ENCODE measurements around the gene PLCB3. TPM values are rescaled to one million over a fixed set of nuclear protein-coding genes. Genes with fewer than 3 reads are reported as not detected.

Gene PLCB3
- total and polyA plus RNA-seq, 7 donors, result 10.6 to 52.8 (median 17.7) TPM

DNA sequence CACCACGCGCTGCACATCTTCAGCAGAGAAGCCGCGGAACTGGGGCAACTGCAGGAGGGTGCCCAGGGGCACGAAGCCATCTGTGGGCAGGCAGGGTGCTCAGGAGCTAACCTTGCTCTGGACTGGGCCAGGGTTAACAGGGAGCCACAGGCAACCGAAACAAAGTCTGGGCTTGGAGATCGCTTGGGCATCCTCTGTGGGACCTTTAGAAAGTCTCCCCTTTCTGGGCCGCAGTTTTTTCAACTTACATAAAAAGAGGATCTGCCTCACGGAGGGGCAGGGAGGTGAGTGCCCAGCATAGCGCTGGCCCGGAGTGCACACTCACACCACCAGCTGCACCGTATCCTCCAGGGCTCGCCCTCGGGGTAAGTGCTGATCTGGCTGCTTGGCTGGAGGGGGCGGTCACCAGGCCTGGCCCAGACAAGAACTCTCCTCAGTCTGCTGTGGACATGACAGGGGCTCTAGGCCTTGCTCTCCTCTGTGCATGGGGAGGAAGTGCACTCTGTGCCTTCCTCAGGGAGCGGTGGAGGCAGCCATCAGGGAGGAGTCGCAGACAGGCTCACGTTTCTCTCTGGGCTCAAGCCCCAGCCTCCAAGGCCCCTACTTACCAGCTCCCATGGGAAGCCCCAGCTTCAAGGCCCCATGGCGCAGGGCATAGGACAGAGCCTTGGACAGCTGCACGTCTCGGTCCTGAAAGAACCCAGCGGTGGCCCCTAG lies 26.3 kb upstream of the PLCB3 start:
- intact Hi-C loops (cut with DNase I), result loop anchor here (5.0 kb wide), 1 partner anchor 38 kb away; the partner anchor contains the start of gene STIP1

DNA sequence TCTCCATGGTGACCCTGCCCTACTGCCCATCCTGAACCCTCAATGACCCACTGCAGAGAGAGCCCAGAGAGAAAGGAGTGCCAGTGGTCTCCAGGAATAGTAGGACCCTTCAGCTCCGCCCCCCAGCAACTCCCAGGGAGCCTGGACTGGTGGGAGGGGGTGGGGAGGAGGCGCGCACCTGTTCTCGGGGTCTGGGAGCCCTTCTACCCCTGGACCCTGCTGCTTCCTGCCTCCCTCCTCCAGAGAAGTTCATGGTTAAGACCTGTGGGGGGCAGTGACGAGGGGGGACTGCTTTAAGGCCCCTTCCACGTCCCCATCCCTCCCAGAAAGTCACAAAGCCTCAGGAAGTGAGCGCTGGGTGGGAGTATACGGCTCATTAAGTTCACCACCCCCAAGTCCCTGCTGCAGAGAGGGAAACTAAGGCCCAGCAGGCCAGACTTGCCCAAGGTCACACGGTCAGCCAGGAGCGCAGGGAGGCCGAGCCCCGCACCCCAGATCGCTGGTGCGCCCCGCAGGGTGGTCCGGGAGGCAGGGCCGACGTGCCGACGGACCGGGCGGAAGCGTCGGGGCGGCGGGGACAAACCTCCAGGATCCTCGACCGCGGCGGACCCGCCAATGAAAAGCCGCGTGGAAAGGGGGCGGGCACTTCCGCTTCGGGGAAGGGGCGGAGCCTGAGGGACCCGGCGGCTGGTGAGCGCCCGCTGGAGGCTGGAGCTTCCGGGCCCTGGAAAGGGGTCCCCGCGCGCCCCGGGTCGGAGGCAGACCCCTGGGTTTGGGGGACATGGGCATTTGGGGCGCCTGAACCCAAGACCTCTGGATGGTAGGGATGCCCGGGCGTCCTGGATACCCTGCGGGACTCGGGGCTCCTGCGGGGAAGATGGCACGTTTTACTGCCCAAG lies 25.5 kb upstream of the PLCB3 start, which contains the start of the genes NUDT22 and TRPT1:
NUDT22 (plus strand) TSS at position 667 of the 899 bp plus-strand sequence. CDS start 379 bp downstream, outside the sequence.
TRPT1 (minus strand) TSS at position 579 of the 899 bp plus-strand sequence; CDS start at position 253, 326 bp downstream.
- H3K4me1 ChIP-seq, result peaks cover 0 to 53% (median 37%) of the 10 kb centered on the region in 4 donors
- peak within 1 kb of the TSS; percentile 89 to 94 (median 92) for H3K27ac ChIP-seq
- no peaks in the 10 kb centered on the region for H3K27me3 ChIP-seq
- H3K9me3 ChIP-seq, result no peaks in the 10 kb centered on the region
- H3K4me3 ChIP-seq, result peak within 1 kb of the TSS; percentile 71 to 89 (median 80)
- intact Hi-C loops (cut with DNase I), result loop anchor here (5.0 kb wide), 1 partner anchor 39 kb away; the partner anchor contains the start of gene STIP1
- TF ChIP-seq EP300 (IDR thresholded peaks at IDR 0.05) (no peak), POLR2AphosphoS5 (IDR thresholded peaks at IDR 0.05) (peak; percentile 88 to 96 (median 92)), POLR2A (IDR thresholded peaks at IDR 0.05) (peak; percentile 90 to 95)
- TF ChIP-seq, protein P1, sequence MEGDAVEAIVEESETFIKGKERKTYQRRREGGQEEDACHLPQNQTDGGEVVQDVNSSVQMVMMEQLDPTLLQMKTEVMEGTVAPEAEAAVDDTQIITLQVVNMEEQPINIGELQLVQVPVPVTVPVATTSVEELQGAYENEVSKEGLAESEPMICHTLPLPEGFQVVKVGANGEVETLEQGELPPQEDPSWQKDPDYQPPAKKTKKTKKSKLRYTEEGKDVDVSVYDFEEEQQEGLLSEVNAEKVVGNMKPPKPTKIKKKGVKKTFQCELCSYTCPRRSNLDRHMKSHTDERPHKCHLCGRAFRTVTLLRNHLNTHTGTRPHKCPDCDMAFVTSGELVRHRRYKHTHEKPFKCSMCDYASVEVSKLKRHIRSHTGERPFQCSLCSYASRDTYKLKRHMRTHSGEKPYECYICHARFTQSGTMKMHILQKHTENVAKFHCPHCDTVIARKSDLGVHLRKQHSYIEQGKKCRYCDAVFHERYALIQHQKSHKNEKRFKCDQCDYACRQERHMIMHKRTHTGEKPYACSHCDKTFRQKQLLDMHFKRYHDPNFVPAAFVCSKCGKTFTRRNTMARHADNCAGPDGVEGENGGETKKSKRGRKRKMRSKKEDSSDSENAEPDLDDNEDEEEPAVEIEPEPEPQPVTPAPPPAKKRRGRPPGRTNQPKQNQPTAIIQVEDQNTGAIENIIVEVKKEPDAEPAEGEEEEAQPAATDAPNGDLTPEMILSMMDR (IDR thresholded peaks at IDR 0.05), result peak in 1 of 4 experiments; percentile 18
- peaks cover 0 to 14% (median 0%) of the 10 kb centered on the region in 4 donors for H3K36me3 ChIP-seq
- 1% methylated on average over 54 of the region's 54 CpGs for WGBS, 2 donors
- DNase-seq, result peak; percentile 96

More for the DNA sequence above, 26.3 kb upstream of the PLCB3 start:
- Histone ChIP-seq H3K27ac (peak overlapping the region; percentile 89 to 94 (median 92)), H3K4me3 (peak overlapping the region; percentile 71 to 89 (median 80)), H3K4me1 (peaks cover 0 to 50% (median 36%) of the 10 kb centered on the region in 4 donors), H3K9me3 (no peaks in the 10 kb centered on the region), H3K27me3 (no peaks in the 10 kb centered on the region), H3K36me3 (peaks cover 0 to 21% (median 0%) of the 10 kb centered on the region in 4 donors)
- TF ChIP-seq POLR2A (IDR thresholded peaks at IDR 0.05), result no peak
- no peak for TF ChIP-seq EP300 (IDR thresholded peaks at IDR 0.05)
- TF ChIP-seq, protein P1 (IDR thresholded peaks at IDR 0.05), result no peak
- WGBS, 2 donors, result 59 to 65% methylated on average over 22 of the region's 22 CpGs
- DNase-seq, result peak; percentile 70

DNA sequence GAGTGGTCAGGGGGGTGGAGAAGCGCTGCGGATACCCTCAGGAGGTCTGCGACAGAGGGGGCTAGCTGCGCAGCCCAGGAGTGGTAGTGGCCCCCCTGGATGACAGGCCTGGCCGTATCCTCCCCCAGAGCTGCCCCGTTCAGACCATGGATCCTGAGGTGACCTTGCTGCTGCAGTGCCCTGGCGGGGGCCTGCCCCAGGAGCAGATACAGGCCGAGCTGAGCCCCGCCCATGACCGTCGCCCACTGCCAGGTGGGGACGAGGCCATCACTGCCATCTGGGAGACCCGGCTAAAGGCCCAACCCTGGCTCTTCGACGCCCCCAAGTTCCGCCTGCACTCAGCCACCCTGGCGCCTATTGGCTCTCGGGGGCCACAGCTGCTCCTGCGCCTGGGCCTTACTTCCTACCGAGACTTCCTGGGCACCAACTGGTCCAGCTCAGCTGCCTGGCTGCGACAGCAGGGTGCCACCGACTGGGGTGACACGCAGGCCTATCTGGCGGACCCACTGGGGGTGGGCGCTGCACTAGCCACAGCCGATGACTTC lies 24.8 kb upstream of the PLCB3 start:
- WGBS, 2 donors, result 1 to 5% methylated on average over 26 of the region's 26 CpGs
- DNase-seq, result peak; percentile 80
- Histone ChIP-seq H3K36me3 (peaks cover 0 to 7% (median 0%) of the 10 kb centered on the region in 4 donors), H3K4me1 (peaks cover 0 to 60% (median 45%) of the 10 kb centered on the region in 4 donors), H3K27me3 (no peaks in the 10 kb centered on the region), H3K27ac (peak overlapping the region; percentile 89 to 94 (median 92)), H3K9me3 (no peaks in the 10 kb centered on the region), H3K4me3 (peak overlapping the region; percentile 71 to 89 (median 80))
- intact Hi-C loops (cut with DNase I), result loop anchor here (5.0 kb wide), 1 partner anchor 39 kb away; the partner anchor contains the start of gene STIP1
- TF ChIP-seq EP300 (IDR thresholded peaks at IDR 0.05), result no peak
- no peak for TF ChIP-seq POLR2AphosphoS5 (IDR thresholded peaks at IDR 0.05)
- TF ChIP-seq, protein P1 (IDR thresholded peaks at IDR 0.05), result no peak
- no peak for TF ChIP-seq POLR2A (IDR thresholded peaks at IDR 0.05)

DNA sequence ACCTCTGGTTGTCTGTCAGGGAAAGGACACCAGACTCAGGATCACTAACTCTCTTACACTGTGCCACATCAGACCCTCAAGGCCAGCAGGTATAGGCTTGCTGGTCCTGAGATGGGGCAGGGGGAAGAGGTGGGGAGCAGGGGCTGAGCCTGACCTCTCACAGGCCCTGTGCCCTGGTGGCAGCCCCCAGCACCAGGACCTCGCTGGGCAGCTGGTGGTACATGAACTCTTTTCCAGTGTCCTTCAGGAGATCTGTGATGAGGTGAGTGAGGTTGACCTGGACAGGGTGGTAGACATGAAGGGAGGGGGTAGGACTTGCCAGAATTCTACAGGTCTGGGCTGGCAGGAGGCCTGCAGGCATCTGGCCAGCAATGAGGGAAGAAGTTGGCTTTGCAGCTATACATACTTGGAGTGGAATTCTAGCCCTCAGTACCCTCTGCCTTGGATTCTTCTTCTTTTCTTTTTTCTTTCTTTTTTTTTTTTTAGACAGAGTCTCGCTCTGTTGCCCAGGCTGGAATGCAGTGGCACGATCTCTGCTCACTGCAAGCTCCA lies 23.8 kb upstream of the PLCB3 start:
- Histone ChIP-seq H3K9me3 (no peaks in the 10 kb centered on the region), H3K4me1 (peaks cover 0 to 60% (median 49%) of the 10 kb centered on the region in 4 donors), H3K36me3 (peaks cover 0 to 7% (median 0%) of the 10 kb centered on the region in 4 donors), H3K4me3 (peak overlapping the region in 2 of 4 donors; percentile 71 to 89), H3K27me3 (no peaks in the 10 kb centered on the region), H3K27ac (peak overlapping the region; percentile 89 to 94 (median 92))
- WGBS, 2 donors, result 74 to 83% methylated on average over 3 of the region's 3 CpGs
- peak; percentile 64 for DNase-seq
- intact Hi-C loops (cut with DNase I), result loop anchor here (5.0 kb wide), 1 partner anchor 40 kb away; the partner anchor contains the start of gene STIP1
- TF ChIP-seq, protein P1 (IDR thresholded peaks at IDR 0.05), result no peak

Data from sigmoid colon (tissue), 7 donors.